Measurements from ENCODE around the gene NEUROD2.

GRCh38 chr17:39655105-39655504 is 47.4 kb upstream of the NEUROD2 start:
- TF ChIP-seq CTCF (IDR thresholded peaks at IDR 0.05) (no peak), EZH2 (IDR thresholded peaks at IDR 0.05) (no peak), EZH2phosphoT487 (IDR thresholded peaks at IDR 0.05) (no peak)

All from neural progenitor cell (in vitro differentiated cells).